ENCODE results near the gene IL1RN. TPM values are rescaled to one million over a fixed set of nuclear protein-coding genes. Genes with fewer than 3 reads are reported as not detected.

Gene IL1RN
- total RNA-seq, 2 experiments from 2014 or later = 0.31 TPM; not detected in 1

GRCh38 chr2:113142290-113142689, 14.9 kb downstream of the IL1RN start:
- no peak overlapping the region for H3K27ac Mint-ChIP-seq
- no peak overlapping the region for H3K4me3 Mint-ChIP-seq
- ATAC-seq = no peak
- peaks cover 3% of the 10 kb centered on the region for H3K9me3 Mint-ChIP-seq (ENCODE audit: insufficient read depth)
- POLR2A ChIA-PET = interaction anchor here (1.5 kb wide), 1 partner anchor 32 kb away, joined by 8 read pairs; the partner anchor contains the start of gene PSD4
- no peaks in the 10 kb centered on the region for H3K36me3 Mint-ChIP-seq (ENCODE audit: low read depth)
- peaks cover 21% of the 10 kb centered on the region for H3K4me1 Mint-ChIP-seq (ENCODE audit: low read depth)
- peaks cover 18% of the 10 kb centered on the region for H3K27me3 Mint-ChIP-seq (ENCODE audit: low read depth)
- no peak for DNase-seq
- CTCF ChIA-PET = interaction anchor here (0.9 to 10.5 kb wide), 6 partner anchors 15 to 154 kb away, joined by 4 to 370 read pairs (median 42); partner anchors contain the start of gene PSD4

GRCh38 chr2:113144259-113144658, 16.9 kb downstream of the IL1RN start:
- Mint-ChIP-seq H3K4me1 (ENCODE audit: low read depth) (peaks cover 10% of the 10 kb centered on the region), H3K9me3 (ENCODE audit: insufficient read depth) (peaks cover 3% of the 10 kb centered on the region), H3K27ac (no peak overlapping the region), H3K27me3 (ENCODE audit: low read depth) (peaks cover 23% of the 10 kb centered on the region), H3K36me3 (ENCODE audit: low read depth) (no peaks in the 10 kb centered on the region), H3K4me3 (no peak overlapping the region)
- ATAC-seq (no peak), DNase-seq (no peak)
- ChIA-PET POLR2A (interaction anchor here (1.2 kb wide), 1 partner anchor 31 kb away, joined by 4 read pairs; no protein-coding TSS in a partner anchor), CTCF (interaction anchor here (0.8 to 10.5 kb wide), 5 partner anchors 11 to 246 kb away, joined by 3 to 325 read pairs (median 3); no protein-coding TSS in a partner anchor)

GRCh38 chr2:113148606-113149552, 21.5 kb downstream of the IL1RN start:
- H3K4me3 Mint-ChIP-seq = no peak overlapping the region
- H3K4me1 Mint-ChIP-seq (ENCODE audit: low read depth) = peaks cover 9% of the 10 kb centered on the region
- H3K27ac Mint-ChIP-seq = no peak overlapping the region
- POLR2A ChIA-PET = no interaction called here
- H3K9me3 Mint-ChIP-seq (ENCODE audit: insufficient read depth) = peaks cover 3% of the 10 kb centered on the region
- ATAC-seq (no peak), DNase-seq (no peak)
- H3K27me3 Mint-ChIP-seq (ENCODE audit: low read depth) = peaks cover 23% of the 10 kb centered on the region
- CTCF ChIA-PET = interaction anchor here (0.9 to 3.7 kb wide), 6 partner anchors 9 to 68 kb away, joined by 3 to 31 read pairs (median 4); no protein-coding TSS in a partner anchor
- no peaks in the 10 kb centered on the region for H3K36me3 Mint-ChIP-seq (ENCODE audit: low read depth)

GRCh38 chr2:113149553-113150257, 22.3 kb downstream of the IL1RN start:
- no peak for ATAC-seq
- Mint-ChIP-seq H3K9me3 (ENCODE audit: insufficient read depth) (no peaks in the 10 kb centered on the region), H3K27ac (no peak overlapping the region), H3K36me3 (ENCODE audit: low read depth) (no peaks in the 10 kb centered on the region), H3K4me3 (no peak overlapping the region), H3K4me1 (ENCODE audit: low read depth) (peaks cover 9% of the 10 kb centered on the region), H3K27me3 (ENCODE audit: low read depth) (peaks cover 26% of the 10 kb centered on the region)
- DNase-seq = no peak
- POLR2A ChIA-PET = no interaction called here
- CTCF ChIA-PET = interaction anchor here (0.9 to 3.7 kb wide), 5 partner anchors 9 to 69 kb away, joined by 3 to 31 read pairs (median 4); no protein-coding TSS in a partner anchor

- ATAC-seq = no peak
- POLR2A ChIA-PET = no interaction called here
Measured at GRCh38 chr2:113150258-113150601, 22.8 kb downstream of the IL1RN start.

GRCh38 chr2:113155331-113155730, 27.9 kb downstream of the IL1RN start:
- ChIA-PET POLR2A (interaction anchor here (5.1 kb wide), 1 partner anchor 19 kb away, joined by 81 read pairs; the partner anchor contains the start of gene PSD4), CTCF (interaction anchor here (1.0 to 4.7 kb wide), 6 partner anchors 16 to 66 kb away, joined by 3 to 79 read pairs (median 6); partner anchors contain the start of gene PSD4)
- ATAC-seq (no peak), DNase-seq (no peak)
- Mint-ChIP-seq H3K27me3 (ENCODE audit: low read depth) (peaks cover 10% of the 10 kb centered on the region), H3K4me3 (no peak overlapping the region), H3K36me3 (ENCODE audit: low read depth) (peaks cover 8% of the 10 kb centered on the region), H3K9me3 (ENCODE audit: insufficient read depth) (no peaks in the 10 kb centered on the region), H3K4me1 (ENCODE audit: low read depth) (peaks cover 29% of the 10 kb centered on the region), H3K27ac (no peak overlapping the region)

More at GRCh38 chr2:113150258-113150601, 22.8 kb downstream of the IL1RN start:
- Mint-ChIP-seq H3K27me3 (ENCODE audit: low read depth) (peaks cover 23% of the 10 kb centered on the region), H3K4me1 (ENCODE audit: low read depth) (peaks cover 9% of the 10 kb centered on the region), H3K9me3 (ENCODE audit: insufficient read depth) (no peaks in the 10 kb centered on the region), H3K27ac (no peak overlapping the region), H3K4me3 (no peak overlapping the region), H3K36me3 (ENCODE audit: low read depth) (no peaks in the 10 kb centered on the region)
- DNase-seq = no peak
- CTCF ChIA-PET = interaction anchor here (1.5 to 3.7 kb wide), 2 partner anchors 12 to 24 kb away, joined by 4 to 31 read pairs; no protein-coding TSS in a partner anchor

- H3K27me3 Mint-ChIP-seq (ENCODE audit: low read depth) = peaks cover 10% of the 10 kb centered on the region
- peaks cover 10% of the 10 kb centered on the region for H3K36me3 Mint-ChIP-seq (ENCODE audit: low read depth)
- H3K27ac Mint-ChIP-seq = peak overlapping the region; percentile 56
- POLR2A ChIA-PET = interaction anchor here (0.9 to 5.1 kb wide), 3 partner anchors 17 to 46 kb away, joined by 3 to 81 read pairs (median 11); partner anchors contain the start of gene PSD4
- ATAC-seq = no peak
- H3K4me1 Mint-ChIP-seq (ENCODE audit: low read depth) = peaks cover 33% of the 10 kb centered on the region
- CTCF ChIA-PET = interaction anchor here (0.8 to 4.7 kb wide), 10 partner anchors 10 to 76 kb away, joined by 3 to 79 read pairs (median 5); partner anchors contain the start of gene PSD4
- H3K9me3 Mint-ChIP-seq (ENCODE audit: insufficient read depth) = no peaks in the 10 kb centered on the region
- H3K4me3 Mint-ChIP-seq = peak overlapping the region; percentile 60
- DNase-seq = no peak
Measured at GRCh38 chr2:113156278-113157117, 29.1 kb downstream of the IL1RN start.

GRCh38 chr2:113157118-113157896, 29.9 kb downstream of the IL1RN start:
- peak overlapping the region; percentile 82 for H3K27ac Mint-ChIP-seq
- POLR2A ChIA-PET = interaction anchor here (0.9 to 5.1 kb wide), 5 partner anchors 11 to 45 kb away, joined by 3 to 81 read pairs (median 4); partner anchors contain the start of gene PSD4

GRCh38 chr2:113157897-113158753, 30.7 kb downstream of the IL1RN start:
- ChIA-PET CTCF (interaction anchor here (0.7 to 4.7 kb wide), 9 partner anchors 9 to 78 kb away, joined by 3 to 79 read pairs (median 4); partner anchors contain the start of gene PSD4), POLR2A (interaction anchor here (1.0 to 5.1 kb wide), 5 partner anchors 10 to 41 kb away, joined by 3 to 81 read pairs (median 4); partner anchors contain the start of gene PSD4)
- Mint-ChIP-seq H3K36me3 (ENCODE audit: low read depth) (peaks cover 11% of the 10 kb centered on the region), H3K4me1 (ENCODE audit: low read depth) (peaks cover 41% of the 10 kb centered on the region), H3K4me3 (peak overlapping the region; percentile 86), H3K27ac (peak overlapping the region; percentile 82), H3K27me3 (ENCODE audit: low read depth) (peaks cover 7% of the 10 kb centered on the region), H3K9me3 (ENCODE audit: insufficient read depth) (no peaks in the 10 kb centered on the region)
- ATAC-seq (no peak), DNase-seq (no peak)

More at GRCh38 chr2:113157118-113157896, 29.9 kb downstream of the IL1RN start:
- Mint-ChIP-seq H3K36me3 (ENCODE audit: low read depth) (peaks cover 11% of the 10 kb centered on the region), H3K4me1 (ENCODE audit: low read depth) (peaks cover 33% of the 10 kb centered on the region), H3K9me3 (ENCODE audit: insufficient read depth) (no peaks in the 10 kb centered on the region), H3K4me3 (peak overlapping the region; percentile 86), H3K27me3 (ENCODE audit: low read depth) (peaks cover 7% of the 10 kb centered on the region)
- CTCF ChIA-PET = interaction anchor here (0.8 to 4.7 kb wide), 10 partner anchors 9 to 77 kb away, joined by 4 to 79 read pairs (median 6); partner anchors contain the start of gene PSD4
- peak; percentile 90 for ATAC-seq
- peak; percentile 61 for DNase-seq

Measured in activated CD8-positive, alpha-beta T cell treated with anti-CD3 and anti-CD28 coated beads, Interleukin-2, amount 10 ng/mL, durations not matched to agents 7 days and 5 days (primary cell).